Measurements from ENCODE around the gene PROSER2. TPM values are rescaled to one million over a fixed set of nuclear protein-coding genes. Genes with fewer than 3 reads are reported as not detected.

PROSER2 gene
- total and polyA plus RNA-seq, 9 of the 15 experiments (the other 6 are each of a cell fraction or from before 2014, with no cell fraction given): 0.62 to 14.8 (median 2.9) TPM

DNA sequence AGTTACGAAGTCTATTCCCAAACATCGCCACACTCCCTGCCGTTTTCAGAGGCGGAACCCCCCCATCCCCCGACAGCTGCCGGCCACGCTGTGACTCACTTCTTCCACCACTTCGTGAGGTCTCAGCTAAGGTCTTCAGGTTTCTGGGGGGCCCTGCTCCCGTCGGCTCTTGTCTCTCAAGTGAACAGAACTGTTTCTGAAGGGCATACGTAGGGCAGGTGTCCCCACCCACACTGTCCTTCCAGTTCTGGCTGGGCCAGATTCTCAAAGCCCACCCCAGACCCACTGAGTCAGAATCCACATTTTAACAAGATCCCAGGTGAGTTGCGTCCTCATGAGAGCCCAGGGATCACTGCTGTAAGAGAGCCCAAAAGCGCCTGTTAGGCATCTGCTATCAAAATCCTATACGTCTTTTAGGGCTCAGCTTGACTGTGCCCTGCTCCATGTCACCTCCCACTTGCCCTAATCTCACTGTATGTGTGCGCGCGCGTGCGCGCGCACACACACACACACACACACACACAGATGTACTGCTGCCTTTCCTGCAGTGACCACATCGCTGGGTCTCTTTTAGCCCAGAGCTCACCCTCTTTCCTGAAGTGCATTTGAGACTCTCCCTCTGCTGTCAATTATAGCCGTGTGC lies 78.8 kb downstream of the PROSER2 start (continued):
- TF ChIP-seq, protein P1, sequence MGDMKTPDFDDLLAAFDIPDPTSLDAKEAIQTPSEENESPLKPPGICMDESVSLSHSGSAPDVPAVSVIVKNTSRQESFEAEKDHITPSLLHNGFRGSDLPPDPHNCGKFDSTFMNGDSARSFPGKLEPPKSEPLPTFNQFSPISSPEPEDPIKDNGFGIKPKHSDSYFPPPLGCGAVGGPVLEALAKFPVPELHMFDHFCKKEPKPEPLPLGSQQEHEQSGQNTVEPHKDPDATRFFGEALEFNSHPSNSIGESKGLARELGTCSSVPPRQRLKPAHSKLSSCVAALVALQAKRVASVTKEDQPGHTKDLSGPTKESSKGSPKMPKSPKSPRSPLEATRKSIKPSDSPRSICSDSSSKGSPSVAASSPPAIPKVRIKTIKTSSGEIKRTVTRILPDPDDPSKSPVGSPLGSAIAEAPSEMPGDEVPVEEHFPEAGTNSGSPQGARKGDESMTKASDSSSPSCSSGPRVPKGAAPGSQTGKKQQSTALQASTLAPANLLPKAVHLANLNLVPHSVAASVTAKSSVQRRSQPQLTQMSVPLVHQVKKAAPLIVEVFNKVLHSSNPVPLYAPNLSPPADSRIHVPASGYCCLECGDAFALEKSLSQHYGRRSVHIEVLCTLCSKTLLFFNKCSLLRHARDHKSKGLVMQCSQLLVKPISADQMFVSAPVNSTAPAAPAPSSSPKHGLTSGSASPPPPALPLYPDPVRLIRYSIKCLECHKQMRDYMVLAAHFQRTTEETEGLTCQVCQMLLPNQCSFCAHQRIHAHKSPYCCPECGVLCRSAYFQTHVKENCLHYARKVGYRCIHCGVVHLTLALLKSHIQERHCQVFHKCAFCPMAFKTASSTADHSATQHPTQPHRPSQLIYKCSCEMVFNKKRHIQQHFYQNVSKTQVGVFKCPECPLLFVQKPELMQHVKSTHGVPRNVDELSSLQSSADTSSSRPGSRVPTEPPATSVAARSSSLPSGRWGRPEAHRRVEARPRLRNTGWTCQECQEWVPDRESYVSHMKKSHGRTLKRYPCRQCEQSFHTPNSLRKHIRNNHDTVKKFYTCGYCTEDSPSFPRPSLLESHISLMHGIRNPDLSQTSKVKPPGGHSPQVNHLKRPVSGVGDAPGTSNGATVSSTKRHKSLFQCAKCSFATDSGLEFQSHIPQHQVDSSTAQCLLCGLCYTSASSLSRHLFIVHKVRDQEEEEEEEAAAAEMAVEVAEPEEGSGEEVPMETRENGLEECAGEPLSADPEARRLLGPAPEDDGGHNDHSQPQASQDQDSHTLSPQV (IDR thresholded peaks at IDR 0.05): peak; percentile 77
- TF ChIP-seq, protein P2, sequence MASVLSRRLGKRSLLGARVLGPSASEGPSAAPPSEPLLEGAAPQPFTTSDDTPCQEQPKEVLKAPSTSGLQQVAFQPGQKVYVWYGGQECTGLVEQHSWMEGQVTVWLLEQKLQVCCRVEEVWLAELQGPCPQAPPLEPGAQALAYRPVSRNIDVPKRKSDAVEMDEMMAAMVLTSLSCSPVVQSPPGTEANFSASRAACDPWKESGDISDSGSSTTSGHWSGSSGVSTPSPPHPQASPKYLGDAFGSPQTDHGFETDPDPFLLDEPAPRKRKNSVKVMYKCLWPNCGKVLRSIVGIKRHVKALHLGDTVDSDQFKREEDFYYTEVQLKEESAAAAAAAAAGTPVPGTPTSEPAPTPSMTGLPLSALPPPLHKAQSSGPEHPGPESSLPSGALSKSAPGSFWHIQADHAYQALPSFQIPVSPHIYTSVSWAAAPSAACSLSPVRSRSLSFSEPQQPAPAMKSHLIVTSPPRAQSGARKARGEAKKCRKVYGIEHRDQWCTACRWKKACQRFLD (CRISPR knock-in tag; IDR thresholded peaks at IDR 0.05): 0 out of 2 replicates have a peak, but pooled peaks have one; percentile 20
- TF ChIP-seq AFF4 (CRISPR knock-in tag; IDR thresholded peaks at IDR 0.05): no peak
- no peak for TF ChIP-seq POLR2H (tag; IDR thresholded peaks at IDR 0.05; ENCODE audit: low read depth)
- TF ChIP-seq PHF8 (IDR thresholded peaks at IDR 0.05; ENCODE audit: borderline replicate concordance, low read length): peak; percentile 28; the same call in 1 of the 2 replicates
- peak; percentile 78 for TF ChIP-seq NFRKB (IDR thresholded peaks at IDR 0.05; ENCODE audit: low read depth)
- TF ChIP-seq SMARCA4 (IDR thresholded peaks at IDR 0.05): peak; percentile 68
- no peak for TF ChIP-seq ZNF445 (CRISPR knock-in tag; IDR thresholded peaks at IDR 0.05; ENCODE audit: low read depth)
- peak; percentile 92 to 93 for TF ChIP-seq NRF1 (conservative IDR thresholded peaks at IDR 0.05 in 1 of 2, IDR thresholded peaks at IDR 0.05 in 1 of 2)
- 0 out of 2 replicates have a peak, but pooled peaks have one; percentile 30 for TF ChIP-seq ARID4B (CRISPR knock-in tag; IDR thresholded peaks at IDR 0.05)
- TF ChIP-seq ESRRA (IDR thresholded peaks at IDR 0.05; ENCODE audit: borderline replicate concordance, low read depth): peak; percentile 64
